GM21526 (cell line): Measurements from ENCODE around the gene PAMR1.
A peak's percentile ranks its signal among the peaks of the same experiment; 100 is the strongest.

Experiments
- ATAC-seq: cut with Tn5 transposase; IDR thresholded peaks from one replicate; pipeline ENCODE4 v1.9.1; 2021; ENCODE audit warnings: moderate library complexity; ENCODE audit not compliant: unreplicated experiment, low FRiP score

The PAMR1 gene

DNA sequence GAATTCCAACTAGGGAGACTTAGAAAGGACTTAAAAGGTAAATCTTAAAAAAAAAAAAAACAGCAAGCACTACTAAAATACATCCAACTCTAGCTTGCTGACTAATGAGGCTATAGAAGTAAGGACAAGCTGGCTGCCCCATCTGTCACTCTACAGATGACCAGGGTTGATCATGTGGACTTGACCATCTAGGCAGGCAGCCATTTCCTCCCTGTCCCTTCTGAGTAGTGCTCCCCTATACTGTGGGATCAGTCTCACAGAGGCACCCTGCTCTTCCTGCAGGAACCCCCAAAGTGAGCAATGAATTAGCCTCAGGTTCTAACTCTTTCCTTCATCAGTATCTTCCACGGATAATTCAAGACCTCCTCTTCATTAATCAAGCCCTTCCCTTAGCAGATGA is 118.4 kb downstream of the PAMR1 start:
- no peak for ATAC-seq

DNA sequence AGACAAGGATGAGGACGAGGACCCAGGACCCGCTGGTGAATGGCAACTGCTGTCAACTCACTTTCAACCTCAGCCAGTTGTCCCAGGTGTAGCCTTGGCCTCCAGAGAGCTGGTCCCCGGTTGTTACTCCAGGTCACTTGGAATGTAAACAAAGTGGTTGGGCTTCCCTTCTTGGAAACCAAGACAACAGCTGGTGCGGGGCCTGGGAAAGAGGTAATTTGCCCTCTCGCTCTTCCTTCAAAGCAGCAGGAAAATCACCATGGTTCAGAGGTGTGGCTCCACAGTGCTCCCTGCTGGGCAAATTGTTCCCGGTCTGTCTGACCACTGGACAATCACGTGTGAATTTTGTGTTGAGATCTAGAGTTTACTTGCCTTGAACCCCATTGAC is 121.0 kb downstream of the PAMR1 start:
- ATAC-seq, result no peak

DNA sequence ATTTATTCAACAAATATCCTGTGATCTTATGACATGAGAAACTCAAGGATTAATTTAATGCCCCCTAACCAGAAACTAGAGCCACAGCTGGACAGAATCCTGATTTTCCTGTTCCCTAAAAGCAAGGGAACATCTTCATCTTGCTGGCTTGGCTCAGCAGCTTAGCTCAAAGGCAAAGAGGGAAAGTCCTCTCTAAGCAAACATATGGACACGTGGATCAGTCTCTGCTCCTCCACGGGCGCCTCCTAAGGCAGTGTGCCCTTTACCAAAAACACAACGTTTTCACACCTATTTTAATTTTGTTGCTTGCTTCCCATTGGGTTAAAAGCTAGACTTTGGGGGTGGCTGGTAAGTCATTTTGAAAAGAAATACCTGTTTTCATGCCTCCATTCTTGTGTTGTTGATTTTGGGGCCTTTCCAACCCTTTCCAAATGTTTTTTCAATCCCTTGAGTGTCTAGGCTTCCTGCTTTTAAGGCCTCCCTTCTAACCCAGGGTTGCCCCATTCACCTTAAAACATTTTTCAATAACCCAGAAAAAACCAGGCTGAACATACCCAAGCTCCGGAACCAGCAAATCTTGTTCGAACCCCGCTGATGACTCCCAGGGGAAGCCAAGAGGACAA is 121.5 kb downstream of the PAMR1 start:
- ATAC-seq, result no peak

DNA sequence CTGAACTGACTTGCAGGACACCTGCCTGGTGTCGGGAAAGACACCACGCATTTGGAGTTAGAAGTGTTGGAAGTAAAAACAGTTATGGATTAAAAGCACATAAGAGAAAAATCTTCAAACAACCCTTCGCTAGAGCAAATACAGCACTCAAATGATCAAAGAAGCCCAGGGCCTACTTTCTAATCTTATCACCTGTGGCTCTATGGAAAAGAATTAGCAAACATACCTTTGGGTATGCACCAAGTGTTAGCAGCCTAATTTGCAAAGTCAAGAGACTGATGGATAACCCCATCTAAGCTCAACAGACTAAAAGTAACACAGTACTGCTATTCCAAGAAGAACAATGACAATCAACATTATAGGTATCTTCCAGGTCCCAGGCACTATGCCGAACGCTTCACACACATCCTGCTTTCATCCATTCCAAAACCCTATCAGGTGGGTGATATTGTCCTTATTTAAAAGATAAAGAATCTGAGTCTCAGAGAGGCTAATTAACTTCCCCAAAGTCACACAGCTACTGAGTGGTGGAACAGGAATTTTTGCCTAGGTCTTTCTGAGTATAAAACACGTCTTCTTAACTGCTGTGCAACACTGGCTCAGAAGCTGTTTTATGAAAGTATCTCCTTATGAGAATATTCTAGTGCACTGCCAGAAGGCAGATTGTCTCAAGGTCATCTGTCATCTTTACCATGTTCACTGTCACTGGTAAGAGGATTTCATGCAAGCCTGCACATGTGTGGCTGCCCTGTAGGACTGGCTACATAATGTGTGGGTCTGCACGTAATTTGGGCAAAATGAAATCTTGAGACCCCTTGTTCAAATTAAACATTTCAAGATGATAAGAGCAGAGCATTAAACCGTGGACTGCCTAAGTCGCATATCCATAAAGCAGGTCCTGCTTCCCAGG is 122.4 kb downstream of the PAMR1 start:
- ATAC-seq, result no peak

DNA sequence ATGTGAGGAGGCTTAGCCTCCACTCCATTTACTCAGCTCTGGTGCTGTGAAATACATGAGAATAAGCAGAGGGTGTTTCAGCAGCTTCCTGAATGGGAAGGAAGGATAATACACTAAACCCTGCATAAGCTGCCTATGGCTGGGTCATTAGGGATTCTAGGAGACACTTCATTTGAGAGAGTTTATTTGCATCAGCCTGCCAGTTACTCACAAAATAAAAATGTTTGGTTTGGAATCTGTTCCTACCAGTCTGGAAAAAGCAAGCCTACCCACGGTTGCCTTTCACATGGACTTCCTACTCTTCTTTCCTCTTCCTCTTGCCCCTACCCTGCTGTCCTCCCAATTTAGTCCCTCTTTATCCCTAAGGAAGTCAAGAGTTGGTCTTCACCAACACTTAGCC is 126.5 kb downstream of the PAMR1 start:
- ATAC-seq, result no peak

- no peak for ATAC-seq
These were observed 130.5 kb downstream of the PAMR1 start for GRCh38 chr11:35394941-35395340.

DNA sequence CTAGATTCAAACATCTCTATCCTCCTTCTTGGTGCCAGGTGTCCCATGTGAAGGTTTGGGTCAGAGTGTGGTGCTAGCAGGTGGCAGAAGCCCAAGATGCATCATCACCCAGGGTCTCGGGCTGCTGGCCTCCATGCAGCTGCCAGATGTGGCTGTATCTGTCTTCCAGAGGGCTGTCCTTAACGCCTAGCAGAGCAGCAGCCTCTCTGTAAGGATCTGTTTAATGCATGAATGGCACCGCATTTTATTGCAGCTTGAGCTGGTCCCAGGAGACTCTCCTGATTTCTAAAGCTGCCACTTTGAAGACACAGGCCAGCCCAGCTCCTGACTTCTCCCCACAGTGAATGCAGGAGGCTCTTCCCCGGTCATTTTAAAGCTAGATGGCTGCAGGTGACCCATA is 132.3 kb downstream of the PAMR1 start:
- ATAC-seq, result no peak

GRCh38 chr11:35391922-35392688 is 133.3 kb downstream of the PAMR1 start:
- ATAC-seq, result no peak

DNA sequence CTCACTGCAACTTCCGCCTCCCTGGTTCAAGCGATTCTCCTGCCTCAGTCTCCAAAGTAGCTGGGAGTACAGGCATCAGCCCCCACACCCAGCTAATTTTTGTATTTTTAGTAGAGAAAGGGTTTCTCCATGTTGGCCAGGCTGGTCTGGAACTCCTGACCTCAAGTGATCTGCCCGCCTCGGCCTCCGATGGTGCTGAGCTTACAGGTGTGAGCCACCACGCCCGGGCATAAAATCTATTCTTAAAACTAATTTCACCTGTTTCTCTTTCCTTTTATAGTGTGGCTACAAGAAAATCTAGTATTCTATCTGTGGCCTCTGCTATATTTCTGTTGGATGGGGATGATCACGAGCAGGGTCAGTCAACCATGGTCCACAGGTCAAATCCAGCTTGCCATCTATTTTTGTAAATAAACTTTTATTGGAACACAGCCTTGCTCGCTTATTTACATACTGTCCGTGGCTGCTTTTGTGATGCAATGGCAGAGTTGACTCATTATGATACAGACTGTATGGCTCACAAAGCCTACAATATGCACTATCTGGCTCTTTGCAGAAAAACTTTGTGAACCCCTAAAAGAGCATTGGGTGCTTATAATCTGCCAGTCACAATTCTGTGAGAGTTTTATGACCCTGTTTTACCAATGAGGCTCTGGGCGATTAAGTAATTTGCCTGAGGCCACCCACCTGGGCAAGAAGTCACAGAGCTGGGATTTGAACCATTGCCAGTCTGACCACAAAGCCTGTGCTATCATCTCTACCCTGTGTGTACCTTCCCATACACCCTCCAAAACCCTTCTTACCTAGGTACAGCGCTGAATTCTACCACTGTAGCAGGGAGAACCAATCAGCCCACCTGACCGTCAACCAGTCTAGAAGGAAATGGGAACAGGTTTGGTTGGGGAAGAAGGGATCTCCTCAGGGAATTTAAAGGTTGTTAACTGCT is 134.4 kb downstream of the PAMR1 start:
- ATAC-seq, result peak; percentile 85

GRCh38 chr11:35389897-35390465 is 135.4 kb downstream of the PAMR1 start:
- no peak for ATAC-seq

DNA sequence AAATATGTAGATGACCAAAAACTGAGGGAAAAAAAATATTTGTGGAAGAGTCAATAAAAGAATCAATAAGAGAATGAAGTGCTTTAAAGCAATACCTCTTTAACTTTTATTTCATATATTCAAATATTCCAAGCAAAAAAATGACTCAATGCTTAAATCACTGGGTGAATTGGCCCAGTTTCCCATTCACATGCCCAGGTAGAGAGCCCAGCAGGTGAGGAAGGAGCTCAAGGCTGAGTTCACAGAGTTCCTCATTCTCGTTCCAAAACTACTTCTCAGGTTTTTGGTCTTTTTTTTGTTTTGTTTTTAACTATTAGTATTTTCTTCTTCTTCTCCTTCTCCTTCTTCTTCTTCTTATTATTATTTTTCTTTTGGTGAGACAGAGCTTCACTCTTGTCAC is 136.3 kb downstream of the PAMR1 start:
- ATAC-seq, result no peak

- ATAC-seq, result no peak
These were observed 137.4 kb downstream of the PAMR1 start for GRCh38 chr11:35388061-35388460.

- ATAC-seq, result no peak
These were observed 138.1 kb downstream of the PAMR1 start for GRCh38 chr11:35387111-35387982.

- no peak for ATAC-seq
These were observed 141.5 kb downstream of the PAMR1 start for GRCh38 chr11:35383953-35384352.
